Activated CD4-positive, alpha-beta memory T cell treated with anti-CD3 and anti-CD28 coated beads, Interleukin-2, amount 10 ng/mL, durations not matched to agents 7 days and 5 days (primary cell): ENCODE measurements around the gene LIPI. TPM values are rescaled to one million over a fixed set of nuclear protein-coding genes. Genes with fewer than 3 reads are reported as not detected.
"Not testable (repeated sequence)": the region's sequence is repeated elsewhere in the genome, so short reads cannot be mapped to it uniquely, and the experiment has no call there.

Experiments used
- CTCF ChIA-PET: fragments of 350-600 bp; sonication (Branson Sonifier 250); formaldehyde crosslinking; loops from one replicate; lab custom pipeline; 2021; ENCODE audit warnings: antibody characterized with exemption, inconsistent platforms; lab: Charles Lee
- POLR2A ChIA-PET: fragments of 350-600 bp; sonication (Branson Sonifier 250); formaldehyde crosslinking; loops from one replicate; lab custom pipeline; 2021; ENCODE audit warnings: antibody characterized with exemption; lab: Charles Lee
- DNase-seq: peaks from one replicate; pipeline ENCODE4 v3.0.0-alpha.2; 2020
- H3K27ac Mint-ChIP-seq: one replicate; pipeline ENCODE4 v1.8.0; 2021; ENCODE audit warnings: mild to moderate bottlenecking, mixed read lengths
- H3K27me3 Mint-ChIP-seq: one replicate; pipeline ENCODE4 v1.8.0; 2021; ENCODE audit warnings: mixed read lengths
- H3K36me3 Mint-ChIP-seq: one replicate; pipeline ENCODE4 v1.8.0; 2021; ENCODE audit warnings: low read depth, mixed read lengths
- H3K4me1 Mint-ChIP-seq: one replicate; pipeline ENCODE4 v1.8.0; 2021; ENCODE audit warnings: mixed read lengths
- H3K4me3 Mint-ChIP-seq: one replicate; pipeline ENCODE4 v1.8.0; 2021; ENCODE audit warnings: mild to moderate bottlenecking, mixed read lengths
- H3K9me3 Mint-ChIP-seq: one replicate; pipeline ENCODE4 v1.8.0; 2021; ENCODE audit warnings: mixed read lengths
- total RNA-seq, 2 experiments: library from RNA; stranded (reverse); gene quantifications; one replicate each; pipeline ENCODE4 v1.2.3, GENCODE V29; 2021

LIPI gene
- total RNA-seq, 2 experiments from 2014 or later = not detected

- Mint-ChIP-seq H3K4me1 (peaks cover 3% of the 10 kb centered on the region), H3K27ac (no peak overlapping the region), H3K36me3 (peaks cover 12% of the 10 kb centered on the region), H3K4me3 (no peak overlapping the region), H3K9me3 (peaks cover 38% of the 10 kb centered on the region), H3K27me3 (no peaks in the 10 kb centered on the region)
- no peak for DNase-seq
- ChIA-PET POLR2A (no interaction called here), CTCF (no interaction called here)
Observed at GRCh38 chr21:14078746-14079375, 131.9 kb downstream of the LIPI start.

DNA sequence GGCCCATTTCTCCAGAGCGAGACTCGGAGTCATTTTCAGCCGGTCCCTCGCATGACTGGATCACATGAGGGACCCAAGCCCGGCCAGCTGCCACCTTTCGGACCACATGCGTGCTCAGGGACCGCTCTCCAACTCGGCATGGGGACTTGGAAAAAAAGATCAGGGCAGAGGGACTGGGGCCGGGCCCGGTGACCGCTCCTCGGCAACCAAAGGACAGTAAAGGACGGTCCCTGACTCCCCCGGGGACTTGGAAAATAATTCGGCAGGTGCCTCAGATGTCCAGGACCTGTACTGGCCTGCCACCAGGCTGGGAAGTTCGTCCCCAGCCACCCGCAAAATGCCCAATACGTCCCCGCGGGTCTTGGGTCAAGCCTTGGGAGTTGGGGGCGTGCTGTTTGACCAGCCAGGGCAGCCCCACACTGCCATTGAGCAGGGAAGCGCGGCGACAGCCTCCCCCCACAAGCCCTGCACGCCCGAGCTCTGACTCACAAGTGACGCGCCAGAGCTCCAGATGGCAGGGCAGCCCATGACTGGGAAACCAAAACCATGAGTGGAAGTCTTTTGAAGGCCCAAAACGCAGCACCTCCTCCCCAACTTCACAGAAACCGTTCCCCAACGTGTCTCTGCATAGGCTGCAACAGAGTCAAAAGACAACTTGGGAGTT lies 134.5 kb downstream of the LIPI start:
- H3K4me3 Mint-ChIP-seq = no peak overlapping the region
- H3K27me3 Mint-ChIP-seq = no peaks in the 10 kb centered on the region
- CTCF ChIA-PET = no interaction called here
- peaks cover 3% of the 10 kb centered on the region for H3K4me1 Mint-ChIP-seq
- H3K36me3 Mint-ChIP-seq = peaks cover 9% of the 10 kb centered on the region
- POLR2A ChIA-PET = no interaction called here
- DNase-seq = peak; percentile 19
- peaks cover 36% of the 10 kb centered on the region for H3K9me3 Mint-ChIP-seq
- H3K27ac Mint-ChIP-seq = peak overlapping the region; percentile 32

DNA sequence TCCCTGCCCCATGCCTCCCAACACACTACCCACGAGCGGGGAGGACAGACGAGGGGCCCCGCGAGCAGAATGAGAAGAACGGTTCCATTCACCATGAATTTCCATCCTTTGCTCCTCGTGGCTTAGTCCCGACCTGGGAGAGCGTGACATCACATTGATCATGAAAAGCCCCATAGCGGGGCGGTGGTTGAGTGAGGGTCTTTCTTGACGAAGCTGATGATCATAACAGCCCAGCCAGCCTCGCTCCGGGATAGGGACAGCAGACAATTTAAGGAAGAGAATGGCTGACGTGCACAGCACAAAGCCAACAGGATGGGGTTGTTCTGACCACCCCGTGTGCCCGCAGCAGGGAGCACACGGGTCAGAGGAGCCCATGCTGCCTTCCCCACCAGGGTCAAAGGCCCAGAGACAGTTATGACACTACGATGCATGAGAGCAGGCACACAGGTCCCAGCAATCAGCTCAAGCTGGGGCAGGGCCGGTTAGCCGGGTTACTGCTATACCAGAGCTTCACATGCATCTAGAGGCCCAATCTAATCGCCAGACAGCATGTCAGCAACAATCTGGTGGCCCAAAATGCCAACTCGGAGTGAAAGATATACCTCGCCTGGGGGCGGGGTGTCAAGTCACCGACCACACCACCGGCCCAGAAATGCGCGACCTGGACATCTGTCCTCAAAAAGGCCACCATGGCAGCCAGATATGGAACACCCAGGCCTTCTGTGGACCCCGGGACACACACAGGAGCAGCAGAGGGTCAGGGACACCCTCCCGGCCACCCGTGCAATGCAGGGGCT lies 135.2 kb downstream of the LIPI start:
- Mint-ChIP-seq H3K27me3 (no peaks in the 10 kb centered on the region), H3K4me3 (no peak overlapping the region), H3K36me3 (peaks cover 9% of the 10 kb centered on the region), H3K4me1 (peaks cover 3% of the 10 kb centered on the region), H3K9me3 (peaks cover 34% of the 10 kb centered on the region), H3K27ac (no peak overlapping the region)
- no peak for DNase-seq
- ChIA-PET CTCF (no interaction called here), POLR2A (no interaction called here)

DNA sequence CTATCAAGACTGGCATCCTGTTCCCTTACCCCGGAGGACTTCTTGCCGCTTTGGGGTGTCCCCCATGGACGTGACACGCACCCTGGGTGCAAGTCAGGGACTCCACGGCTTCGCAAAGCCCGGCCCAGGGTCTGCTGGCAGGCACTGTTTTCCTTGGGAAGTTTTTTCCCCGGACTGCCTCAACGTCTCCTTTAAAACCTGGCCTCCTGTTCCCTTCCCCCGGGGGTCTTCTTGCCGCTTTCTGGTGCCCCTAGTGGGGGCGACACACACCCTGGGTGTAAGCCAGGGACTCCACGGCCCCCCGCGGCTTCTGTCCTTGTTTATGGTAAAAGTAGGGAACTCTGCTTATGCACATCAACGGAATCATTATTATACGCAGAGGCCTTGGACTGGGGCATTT lies 136.6 kb downstream of the LIPI start:
- no peaks in the 10 kb centered on the region for H3K27me3 Mint-ChIP-seq
- no peak overlapping the region for H3K4me3 Mint-ChIP-seq
- DNase-seq = no peak
- peaks cover 30% of the 10 kb centered on the region for H3K9me3 Mint-ChIP-seq
- ChIA-PET CTCF (no interaction called here), POLR2A (no interaction called here)
- no peak overlapping the region for H3K27ac Mint-ChIP-seq
- H3K4me1 Mint-ChIP-seq = peaks cover 3% of the 10 kb centered on the region
- peaks cover 12% of the 10 kb centered on the region for H3K36me3 Mint-ChIP-seq

DNA sequence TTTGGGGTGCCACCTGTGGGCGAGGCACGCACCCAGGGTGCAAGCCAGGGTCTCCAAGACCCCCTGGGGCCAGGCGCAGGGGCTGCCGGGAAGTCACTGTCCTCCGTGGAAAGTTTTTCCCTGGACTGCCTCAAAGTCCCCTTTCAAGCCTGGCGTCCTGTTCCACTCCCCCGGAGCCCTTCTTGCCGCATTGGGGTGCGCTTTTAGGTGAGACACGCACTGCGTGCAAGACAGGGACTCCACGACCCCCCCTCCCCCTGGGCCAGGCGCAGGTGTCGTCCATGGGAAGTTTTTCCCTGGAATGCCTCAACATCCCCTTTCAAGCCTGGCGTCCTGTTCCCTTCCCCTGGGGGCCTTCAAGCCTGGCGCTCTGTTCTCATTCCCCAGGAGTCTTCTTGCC lies 137.1 kb downstream of the LIPI start:
- DNase-seq = no peak
- ChIA-PET POLR2A (no interaction called here), CTCF (no interaction called here)
- Mint-ChIP-seq H3K4me1 (peaks cover 3% of the 10 kb centered on the region), H3K4me3 (no peak overlapping the region), H3K27me3 (no peaks in the 10 kb centered on the region), H3K9me3 (peaks cover 30% of the 10 kb centered on the region), H3K27ac (no peak overlapping the region), H3K36me3 (peaks cover 12% of the 10 kb centered on the region)

GRCh38 chr21:14072761-14073535 lies 137.8 kb downstream of the LIPI start:
- Mint-ChIP-seq H3K27ac (no peak overlapping the region), H3K4me3 (no peak overlapping the region), H3K4me1 (peaks cover 3% of the 10 kb centered on the region), H3K9me3 (peaks cover 25% of the 10 kb centered on the region), H3K27me3 (no peaks in the 10 kb centered on the region), H3K36me3 (peaks cover 12% of the 10 kb centered on the region)
- DNase-seq = no peak
- POLR2A ChIA-PET = no interaction called here
- CTCF ChIA-PET = no interaction called here

DNA sequence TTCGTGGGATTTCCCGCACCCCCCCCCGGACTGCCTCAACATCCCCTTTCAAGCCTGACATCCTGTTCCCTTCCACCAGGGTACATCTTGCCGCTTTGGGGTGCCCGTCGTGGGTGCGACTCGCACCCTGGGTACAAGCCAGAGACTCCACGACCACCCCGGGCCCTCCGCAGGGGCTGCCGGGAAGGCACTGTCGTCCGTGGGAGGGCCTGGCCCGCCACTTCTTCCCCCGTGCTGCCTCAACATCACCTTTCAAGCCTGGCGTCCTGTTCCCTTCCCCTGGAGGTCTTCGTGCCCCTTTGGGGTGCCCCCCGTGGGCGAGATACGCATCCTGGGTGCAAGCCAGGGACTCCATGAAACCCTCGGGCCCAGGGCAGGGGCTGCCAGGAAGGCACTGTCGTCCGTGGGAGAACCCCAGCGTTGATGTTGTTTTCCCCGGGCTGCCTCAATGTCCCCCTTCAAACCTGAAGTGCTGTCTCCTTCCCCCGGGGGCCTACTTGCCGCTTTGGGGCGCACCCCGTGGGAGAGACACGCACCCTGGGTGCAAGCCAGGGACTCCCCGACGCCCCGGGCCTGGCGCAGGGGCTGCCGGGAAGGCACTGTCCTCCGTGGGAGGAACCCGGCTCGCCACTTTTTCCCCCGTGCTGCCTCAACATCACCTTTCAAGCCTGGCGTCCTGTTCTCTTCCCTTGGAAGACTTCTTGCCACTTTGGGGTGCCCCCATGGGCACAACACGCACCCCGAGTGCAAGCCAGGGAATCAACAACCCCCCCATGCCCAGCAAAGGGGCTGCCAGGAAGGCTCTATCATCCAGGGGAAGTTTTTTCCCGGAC lies 138.6 kb downstream of the LIPI start:
- DNase-seq = no peak
- POLR2A ChIA-PET = no interaction called here
- CTCF ChIA-PET = no interaction called here
- no peak overlapping the region for H3K4me3 Mint-ChIP-seq
- no peaks in the 10 kb centered on the region for H3K27me3 Mint-ChIP-seq
- no peak overlapping the region for H3K27ac Mint-ChIP-seq
- peaks cover 3% of the 10 kb centered on the region for H3K4me1 Mint-ChIP-seq
- peaks cover 21% of the 10 kb centered on the region for H3K9me3 Mint-ChIP-seq
- H3K36me3 Mint-ChIP-seq = peaks cover 12% of the 10 kb centered on the region

DNA sequence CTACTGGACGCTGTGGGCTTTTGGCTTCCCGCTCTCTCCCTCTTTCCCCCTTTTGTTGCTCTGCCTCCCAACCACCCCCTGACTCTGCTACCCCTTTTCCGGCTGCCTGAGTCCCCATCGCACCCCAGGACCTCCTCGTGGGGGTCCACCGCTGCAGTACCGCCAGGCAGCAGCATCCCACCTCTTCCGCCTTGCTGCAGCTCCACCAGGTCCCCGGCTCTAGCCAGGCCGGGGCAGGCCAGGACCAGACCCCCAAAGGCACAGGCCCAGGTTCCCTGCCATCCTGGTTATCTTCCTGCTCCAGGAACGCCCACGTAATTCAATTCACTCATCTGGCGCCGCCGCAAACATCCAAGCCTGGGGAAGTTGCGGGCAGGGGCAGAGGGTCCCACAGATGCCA lies 139.8 kb downstream of the LIPI start:
- H3K36me3 Mint-ChIP-seq = peaks cover 10% of the 10 kb centered on the region
- H3K9me3 Mint-ChIP-seq = peaks cover 14% of the 10 kb centered on the region
- H3K27me3 Mint-ChIP-seq = no peaks in the 10 kb centered on the region
- H3K4me3 Mint-ChIP-seq = no peak overlapping the region
- no peak for DNase-seq
- ChIA-PET POLR2A (no interaction called here), CTCF (interaction anchor here (0.6 kb wide), 1 partner anchor 25 kb away, joined by 3 read pairs; no protein-coding TSS in a partner anchor)
- no peak overlapping the region for H3K27ac Mint-ChIP-seq
- H3K4me1 Mint-ChIP-seq = no peaks in the 10 kb centered on the region

- ChIA-PET CTCF (no interaction called here), POLR2A (no interaction called here)
- Mint-ChIP-seq H3K36me3 (peaks cover 10% of the 10 kb centered on the region), H3K9me3 (peaks cover 11% of the 10 kb centered on the region), H3K4me1 (no peaks in the 10 kb centered on the region), H3K27ac (no peak overlapping the region), H3K4me3 (no peak overlapping the region), H3K27me3 (no peaks in the 10 kb centered on the region)
- DNase-seq = no peak
Observed at GRCh38 chr21:14070049-14070893, 140.5 kb downstream of the LIPI start.

DNA sequence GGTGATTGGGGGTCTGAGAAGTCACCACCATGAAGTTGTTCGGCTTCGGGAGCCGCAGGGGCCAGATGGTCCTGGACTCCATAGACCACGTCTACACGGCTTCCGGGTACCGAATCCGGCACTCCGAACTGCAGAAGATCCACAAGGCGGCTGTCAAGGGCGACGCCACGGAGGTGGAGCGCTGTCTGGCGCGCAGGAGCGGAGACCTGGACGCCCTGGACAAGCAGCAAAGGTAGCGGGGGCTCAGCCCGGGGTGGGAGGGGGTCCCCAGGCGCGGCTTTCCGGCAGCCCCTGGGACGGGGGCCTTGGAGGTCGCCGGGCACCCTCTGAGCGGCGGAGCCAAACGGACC lies 146.5 kb downstream of the LIPI start:
- H3K36me3 Mint-ChIP-seq = peaks cover 8% of the 10 kb centered on the region
- H3K4me3 Mint-ChIP-seq = no peak overlapping the region
- no peaks in the 10 kb centered on the region for H3K27me3 Mint-ChIP-seq
- DNase-seq = no peak
- CTCF ChIA-PET = no interaction called here
- H3K9me3 Mint-ChIP-seq = peaks cover 3% of the 10 kb centered on the region
- H3K27ac Mint-ChIP-seq = no peak overlapping the region
- no peaks in the 10 kb centered on the region for H3K4me1 Mint-ChIP-seq
- POLR2A ChIA-PET = no interaction called here

DNA sequence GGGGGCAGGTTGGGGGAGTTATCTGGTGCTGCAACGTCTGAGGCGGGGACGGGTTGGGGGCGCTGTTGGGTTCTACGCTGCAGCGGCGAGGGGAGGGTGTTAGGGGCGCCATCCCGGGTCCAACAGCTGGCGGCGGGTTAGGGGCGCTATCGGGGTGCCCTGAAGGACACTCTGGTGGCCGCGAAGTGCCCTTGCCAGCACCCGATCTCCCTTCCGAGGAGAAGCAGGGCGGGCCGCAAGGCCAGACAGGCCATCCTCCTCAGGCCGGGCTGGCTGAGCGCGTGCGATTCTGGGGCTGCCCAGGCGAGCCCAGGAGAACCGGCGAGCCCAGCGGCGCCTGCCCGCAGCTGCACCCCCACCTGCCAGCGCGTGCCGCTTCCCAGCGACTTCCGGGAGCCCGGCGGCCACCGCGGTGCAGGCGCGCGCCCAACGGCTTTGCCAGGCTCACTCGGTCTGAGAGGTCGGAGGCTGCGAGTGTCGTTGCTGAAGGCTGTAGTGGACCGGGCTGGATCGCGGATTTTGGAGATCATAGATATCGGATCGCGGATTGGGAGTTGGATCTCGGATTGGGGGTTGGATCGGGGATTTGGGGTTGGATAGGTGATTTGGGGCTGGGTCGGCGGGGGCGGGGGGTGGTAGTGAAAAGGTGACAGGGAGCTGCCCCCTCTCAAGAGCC lies 147.0 kb downstream of the LIPI start:
- DNase-seq, H3K4me1 Mint-ChIP-seq, H3K36me3 Mint-ChIP-seq, CTCF ChIA-PET, POLR2A ChIA-PET, H3K27me3 Mint-ChIP-seq, H3K9me3 Mint-ChIP-seq, H3K4me3 Mint-ChIP-seq, H3K27ac Mint-ChIP-seq: not testable (repeated sequence)
